RWPE2 (cell line): ENCODE measurements around the gene ZNF669.

ENCODE experiments used
- ATAC-seq: fragments of 200-7000 bp; cut with Tn5 transposase; 3 replicates; pipeline ENCODE4 v1.9.1; 2021; ENCODE audit warnings: low read depth
- DNase-seq: peaks from one replicate; pipeline ENCODE4 v3.0.0-alpha.2; 2020; ENCODE audit warnings: low spot score
- H3K27ac ChIP-seq: fragments of 450-650 bp; 2 replicates; pipeline ENCODE4 v1.5.1; 2017; ENCODE audit warnings: mild to moderate bottlenecking; ENCODE audit not compliant: poor library complexity, severe bottlenecking
- H3K27me3 ChIP-seq: fragments of 250-450 bp; sonication (Bioruptor Pico); 2 replicates; pipeline ENCODE4 v1.5.1; 2021; ENCODE audit warnings: mild to moderate bottlenecking, moderate library complexity; ENCODE audit not compliant: insufficient read depth, poor library complexity, severe bottlenecking
- H3K36me3 ChIP-seq: fragments of 250-450 bp; sonication (Bioruptor Pico); 2 replicates; pipeline ENCODE4 v1.5.1; 2020; ENCODE audit warnings: low read depth, mild to moderate bottlenecking, moderate library complexity
- H3K4me1 ChIP-seq: fragments of 250-450 bp; sonication (Bioruptor Pico); 2 replicates; pipeline ENCODE4 v1.5.1; 2021; ENCODE audit warnings: mild to moderate bottlenecking, moderate library complexity; ENCODE audit not compliant: insufficient read depth, poor library complexity, severe bottlenecking
- H3K4me3 ChIP-seq: fragments of 250-450 bp; sonication (Bioruptor Pico); 2 replicates; pipeline ENCODE4 v1.5.1; 2021; ENCODE audit warnings: mild to moderate bottlenecking, moderate library complexity; ENCODE audit not compliant: severe bottlenecking
- H3K9me3 ChIP-seq: fragments of 250-450 bp; sonication (Bioruptor Pico); 2 replicates; pipeline ENCODE4 v1.5.1; 2021; ENCODE audit warnings: mild to moderate bottlenecking, moderate library complexity; ENCODE audit not compliant: severe bottlenecking
- TF ChIP-seq, protein P1 (sequence below): fragments of 450-650 bp; IDR thresholded peaks from one replicate; pipeline ENCODE4 v1.5.1; 2017; ENCODE audit warnings: mild to moderate bottlenecking, moderate library complexity; ENCODE audit not compliant: poor library complexity, severe bottlenecking

The ZNF669 gene

DNA sequence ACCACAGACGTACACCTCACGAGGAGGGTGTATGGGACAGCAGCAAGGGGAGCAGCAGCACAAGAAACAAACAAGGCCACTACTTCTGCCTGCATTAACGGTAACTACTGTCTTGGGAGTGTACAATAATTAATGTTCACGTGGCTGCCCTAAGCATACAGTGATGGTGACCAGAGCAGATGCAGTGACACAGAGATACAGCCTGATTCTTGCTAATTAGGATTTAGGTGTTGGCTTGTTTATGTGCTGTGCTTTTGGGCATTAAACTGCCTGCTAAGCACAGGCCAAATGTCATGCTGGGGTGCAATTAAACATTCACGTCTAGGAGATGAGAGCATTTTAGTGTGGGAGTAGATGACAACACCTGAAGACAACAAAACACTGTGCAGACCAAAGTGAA is 7.2 kb downstream of the ZNF669 start:
- Histone ChIP-seq H3K9me3 (peaks cover 9% of the 10 kb centered on the region), H3K36me3 (peaks cover 24% of the 10 kb centered on the region), H3K27me3 (no peaks in the 10 kb centered on the region), H3K4me3 (no peak overlapping the region), H3K4me1 (no peaks in the 10 kb centered on the region), H3K27ac (no peak overlapping the region)
- no peak for ATAC-seq
- TF ChIP-seq, protein P1, sequence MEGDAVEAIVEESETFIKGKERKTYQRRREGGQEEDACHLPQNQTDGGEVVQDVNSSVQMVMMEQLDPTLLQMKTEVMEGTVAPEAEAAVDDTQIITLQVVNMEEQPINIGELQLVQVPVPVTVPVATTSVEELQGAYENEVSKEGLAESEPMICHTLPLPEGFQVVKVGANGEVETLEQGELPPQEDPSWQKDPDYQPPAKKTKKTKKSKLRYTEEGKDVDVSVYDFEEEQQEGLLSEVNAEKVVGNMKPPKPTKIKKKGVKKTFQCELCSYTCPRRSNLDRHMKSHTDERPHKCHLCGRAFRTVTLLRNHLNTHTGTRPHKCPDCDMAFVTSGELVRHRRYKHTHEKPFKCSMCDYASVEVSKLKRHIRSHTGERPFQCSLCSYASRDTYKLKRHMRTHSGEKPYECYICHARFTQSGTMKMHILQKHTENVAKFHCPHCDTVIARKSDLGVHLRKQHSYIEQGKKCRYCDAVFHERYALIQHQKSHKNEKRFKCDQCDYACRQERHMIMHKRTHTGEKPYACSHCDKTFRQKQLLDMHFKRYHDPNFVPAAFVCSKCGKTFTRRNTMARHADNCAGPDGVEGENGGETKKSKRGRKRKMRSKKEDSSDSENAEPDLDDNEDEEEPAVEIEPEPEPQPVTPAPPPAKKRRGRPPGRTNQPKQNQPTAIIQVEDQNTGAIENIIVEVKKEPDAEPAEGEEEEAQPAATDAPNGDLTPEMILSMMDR = no peak
- DNase-seq = no peak

DNA sequence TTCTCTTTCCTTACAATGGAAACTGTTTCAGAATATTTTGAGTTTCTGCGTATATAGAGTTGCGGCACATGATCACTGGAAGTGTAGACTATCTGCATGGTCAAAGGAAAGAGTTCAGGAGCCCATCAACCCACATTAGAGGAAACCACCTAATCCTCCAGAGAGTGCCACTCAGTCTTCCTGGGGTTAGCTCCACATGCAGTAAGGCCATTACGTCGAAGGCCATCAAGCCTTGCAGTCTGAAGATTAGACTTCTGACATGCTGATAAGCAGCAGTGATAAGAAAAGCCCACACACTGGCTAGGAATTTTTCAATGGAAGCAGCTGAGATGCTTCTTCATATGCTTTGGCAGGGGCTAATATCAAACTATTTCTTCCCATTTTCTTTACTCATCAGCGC is 7.6 kb downstream of the ZNF669 start:
- H3K27me3 ChIP-seq = no peaks in the 10 kb centered on the region
- DNase-seq = no peak
- no peak overlapping the region for H3K4me3 ChIP-seq
- ATAC-seq = no peak
- peaks cover 9% of the 10 kb centered on the region for H3K9me3 ChIP-seq
- no peak overlapping the region for H3K27ac ChIP-seq
- H3K36me3 ChIP-seq = peaks cover 20% of the 10 kb centered on the region
- H3K4me1 ChIP-seq = no peaks in the 10 kb centered on the region
- TF ChIP-seq, protein P1 = no peak

DNA sequence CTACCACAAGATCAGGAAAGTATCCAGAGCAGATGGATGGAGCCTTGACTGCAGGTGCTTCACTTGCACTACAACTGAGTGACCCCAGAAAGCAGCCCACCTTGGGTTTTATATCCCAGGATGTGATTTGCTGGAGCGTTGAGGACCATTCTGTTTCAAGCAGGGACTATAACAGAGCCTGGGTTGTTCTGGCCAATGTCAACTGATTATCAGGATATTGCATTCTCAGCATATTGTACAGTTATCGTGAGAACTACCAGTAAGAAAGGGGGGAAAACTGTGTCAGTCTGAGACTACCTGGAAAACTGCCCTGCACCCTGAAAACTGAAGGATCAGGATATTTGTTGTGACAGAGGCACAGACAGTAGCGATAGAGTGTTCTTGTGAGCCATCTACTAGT is 8.0 kb downstream of the ZNF669 start:
- DNase-seq = no peak
- Histone ChIP-seq H3K36me3 (peaks cover 15% of the 10 kb centered on the region), H3K9me3 (peaks cover 9% of the 10 kb centered on the region), H3K4me3 (no peak overlapping the region), H3K27me3 (no peaks in the 10 kb centered on the region), H3K27ac (no peak overlapping the region), H3K4me1 (no peaks in the 10 kb centered on the region)
- TF ChIP-seq, protein P1 = no peak
- ATAC-seq = no peak

DNA sequence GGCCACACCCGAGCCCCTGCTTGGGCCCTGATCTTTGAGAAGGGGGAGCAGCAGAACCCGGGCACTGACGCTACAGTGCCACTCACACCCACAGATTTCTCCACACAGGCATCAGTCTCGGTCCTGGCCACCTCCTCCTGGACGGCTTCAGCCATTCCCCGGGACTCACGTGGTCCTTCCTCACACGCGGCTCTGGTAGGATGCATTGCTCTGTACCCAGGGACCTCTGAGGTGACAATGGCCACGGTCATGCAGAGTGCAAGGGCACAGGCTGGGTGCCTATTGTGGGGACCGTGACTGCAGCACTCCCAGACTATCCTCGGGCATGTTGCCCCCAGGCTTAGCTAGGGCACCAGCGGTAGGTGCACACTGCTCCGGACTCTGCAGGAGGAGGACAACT is 13.7 kb downstream of the ZNF669 start:
- no peak overlapping the region for H3K27ac ChIP-seq
- no peak for ATAC-seq
- no peaks in the 10 kb centered on the region for H3K4me1 ChIP-seq
- H3K36me3 ChIP-seq = no peaks in the 10 kb centered on the region
- H3K9me3 ChIP-seq = no peaks in the 10 kb centered on the region
- no peak for DNase-seq
- TF ChIP-seq, protein P1 = no peak
- no peaks in the 10 kb centered on the region for H3K27me3 ChIP-seq
- H3K4me3 ChIP-seq = no peak overlapping the region

DNA sequence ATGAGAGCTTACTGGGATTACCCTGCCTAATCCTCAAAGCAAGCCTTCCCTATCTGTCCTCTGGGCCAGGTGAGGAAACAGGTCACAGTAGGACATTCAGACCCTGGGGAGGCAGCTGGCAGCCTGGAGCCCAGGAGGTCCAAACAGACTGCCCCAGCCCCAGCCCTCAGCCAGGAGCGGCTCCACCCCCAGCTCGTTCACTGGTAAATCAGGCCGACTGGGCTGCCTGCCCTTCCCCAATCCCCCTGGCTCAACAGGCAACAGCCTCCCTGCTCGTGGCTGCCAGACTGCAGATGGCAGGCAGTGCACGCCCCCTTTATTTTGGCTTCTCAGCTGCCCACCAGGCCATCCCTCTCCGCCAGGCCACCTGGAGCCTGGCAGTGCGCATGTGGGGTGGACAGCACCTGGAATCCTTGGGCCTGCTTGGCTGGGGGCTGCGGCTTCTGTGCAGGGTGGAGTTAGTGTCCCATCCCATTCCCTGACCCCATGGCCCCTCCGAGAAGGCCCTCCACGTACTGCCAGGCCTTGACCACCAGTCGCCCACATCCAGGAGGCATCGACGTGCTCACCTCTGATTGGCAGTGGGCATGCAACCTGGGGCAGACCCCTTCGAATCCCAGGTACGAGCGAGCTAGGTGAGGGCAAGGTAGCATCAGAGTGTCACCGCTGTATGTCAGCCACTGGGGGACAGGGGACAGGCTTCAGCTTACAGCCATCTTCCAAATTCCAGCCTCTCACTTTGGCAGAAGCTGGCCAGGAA is 14.4 kb downstream of the ZNF669 start:
- no peak for ATAC-seq
- no peak for DNase-seq
- Histone ChIP-seq H3K4me3 (no peak overlapping the region), H3K27me3 (no peaks in the 10 kb centered on the region), H3K36me3 (no peaks in the 10 kb centered on the region), H3K9me3 (no peaks in the 10 kb centered on the region), H3K27ac (no peak overlapping the region), H3K4me1 (no peaks in the 10 kb centered on the region)
- TF ChIP-seq, protein P1 = no peak
